Glomerular endothelial cell (primary cell): ENCODE results near the gene B3GNT7. TPM values are rescaled to one million over a fixed set of nuclear protein-coding genes. Genes with fewer than 3 reads are reported as not detected.
"Not testable (repeated sequence)": the region's sequence is repeated elsewhere in the genome, so short reads cannot be mapped to it uniquely, and the experiment has no call there.

Source experiments
- DNase-seq: peaks from one replicate; pipeline ENCODE4 v3.0.0-alpha.2; 2011; ENCODE audit warnings: low read depth, low spot score; ENCODE audit errors: extremely low read depth
- total RNA-seq: library from RNA; depleted of rRNA; stranded (reverse); fragments of >200 nt; gene quantifications from 2 replicates; pipeline ENCODE4 v1.2.3, GENCODE V29; 2015

Gene B3GNT7
- total RNA-seq, 1 donor from 2014 or later, result 1.2 TPM

DNA sequence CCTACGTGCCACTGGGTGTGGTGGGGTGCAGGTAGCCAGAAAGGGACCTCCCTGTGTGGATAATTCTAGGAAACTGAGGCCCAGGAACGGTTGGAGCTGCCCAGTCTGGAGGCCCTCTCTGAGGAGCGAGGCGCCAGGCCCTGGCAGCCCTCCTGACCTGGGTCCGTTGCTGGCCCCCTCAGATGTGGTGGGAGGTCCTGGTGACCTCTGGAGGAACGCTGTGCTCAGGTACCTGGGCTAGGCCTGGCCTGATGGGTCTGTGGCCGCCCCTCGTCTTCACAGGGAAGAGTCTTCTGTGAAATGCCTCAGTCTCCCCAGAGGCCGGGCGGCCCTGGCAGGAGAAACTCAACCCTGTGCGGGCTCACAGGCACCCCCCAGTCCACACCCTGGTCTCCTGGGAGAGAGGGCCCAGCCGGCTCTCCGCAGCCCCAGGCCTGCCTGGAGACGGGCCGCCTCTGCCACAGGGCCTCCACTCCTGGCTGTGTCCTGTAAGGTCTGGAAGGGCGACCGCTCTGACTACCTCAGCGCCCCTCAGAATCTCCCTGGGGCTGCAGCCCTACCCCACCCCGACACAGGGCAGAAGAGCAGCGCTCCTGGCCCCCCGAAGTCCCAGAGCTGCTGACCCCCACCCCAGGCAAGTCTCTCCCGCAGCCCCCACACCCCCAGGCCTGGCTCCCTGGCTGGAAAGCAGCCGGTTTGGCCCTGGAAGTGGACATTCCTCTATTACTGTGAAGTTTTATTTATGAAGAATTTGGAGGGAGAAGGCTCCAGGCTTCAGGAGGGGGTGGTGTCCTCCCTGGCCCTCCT is 3.7 kb downstream of the B3GNT7 start:
- DNase-seq, result no peak

- no peak for DNase-seq
These were observed 4.6 kb downstream of the B3GNT7 start for GRCh38 chr2:231399853-231400680.

GRCh38 chr2:231400681-231401080 is 5.2 kb downstream of the B3GNT7 start:
- not testable (repeated sequence) for DNase-seq

DNA sequence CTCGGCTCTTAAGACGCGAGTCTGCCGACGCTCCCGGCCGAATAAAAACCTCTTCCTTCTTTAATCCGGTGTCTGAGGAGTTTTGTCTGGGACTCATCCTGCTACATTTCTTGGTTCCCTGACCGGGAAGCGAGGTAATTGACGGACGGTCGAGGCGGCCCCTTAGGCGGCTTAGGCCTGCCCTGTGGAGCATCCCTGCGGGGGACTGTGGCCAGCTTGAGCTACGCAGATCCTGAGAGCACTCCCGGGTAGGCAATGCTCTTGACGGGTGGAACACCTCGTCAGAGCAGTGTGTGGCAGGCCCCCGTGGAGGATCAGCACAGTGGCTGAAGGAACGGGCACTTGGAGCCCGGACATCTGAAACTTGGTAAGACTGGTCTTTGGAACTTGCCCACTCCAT is 5.6 kb downstream of the B3GNT7 start:
- not testable (repeated sequence) for DNase-seq

DNA sequence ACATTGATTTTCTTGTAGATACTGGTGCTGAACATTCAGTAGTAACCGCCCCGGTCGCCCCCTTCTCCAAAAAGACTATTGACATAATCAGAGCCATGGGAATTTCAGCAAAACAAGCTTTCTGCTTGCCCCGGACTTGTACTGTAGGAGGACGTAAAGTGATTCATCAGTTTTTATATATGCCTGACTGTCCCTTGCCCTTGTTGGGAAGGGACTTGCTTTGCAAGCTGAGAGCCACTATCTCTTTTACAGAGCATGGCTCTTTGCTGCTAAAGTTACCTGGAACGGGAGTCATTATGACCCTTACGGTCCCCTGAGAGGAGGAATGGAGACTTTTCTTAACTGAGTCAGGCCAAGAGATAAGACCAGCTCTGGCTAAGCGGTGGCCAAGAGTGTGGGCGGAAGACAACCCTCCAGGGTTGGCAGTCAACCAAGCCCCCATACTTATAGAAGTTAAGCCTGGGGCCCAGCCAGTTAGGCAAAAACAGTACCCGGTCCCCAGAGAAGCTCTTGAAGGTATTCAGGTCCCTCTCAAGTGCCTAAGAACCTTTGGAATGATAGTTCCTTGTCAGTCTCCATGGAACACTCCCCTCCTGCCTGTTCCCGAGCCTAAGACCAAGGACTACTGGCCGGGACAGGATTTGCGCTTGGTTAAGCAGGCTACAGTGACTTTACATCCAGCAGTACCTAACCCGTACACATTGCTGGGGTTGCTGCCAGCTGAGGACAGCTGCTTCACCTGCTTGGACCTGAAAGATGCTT is 8.1 kb downstream of the B3GNT7 start:
- not testable (repeated sequence) for DNase-seq

DNA sequence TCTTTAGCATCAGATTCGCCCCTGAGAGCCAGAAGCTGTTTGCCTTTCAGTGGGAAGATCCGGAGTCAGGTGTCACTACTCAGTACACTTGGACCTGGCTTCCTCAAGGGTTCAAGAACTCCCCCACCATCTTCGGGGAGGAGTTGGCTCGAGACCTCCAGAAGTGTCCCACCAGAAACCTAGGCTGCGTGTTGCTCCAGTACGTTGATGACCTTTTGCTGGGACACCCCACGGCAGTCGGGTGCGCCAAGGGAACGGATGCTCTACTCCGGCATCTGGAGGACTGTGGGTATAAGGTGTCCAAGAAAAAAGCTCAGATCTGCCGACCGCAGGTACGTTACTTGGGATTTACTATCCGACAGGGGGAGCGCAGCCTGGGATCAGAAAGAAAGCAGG is 8.7 kb downstream of the B3GNT7 start:
- DNase-seq, result not testable (repeated sequence)

- not testable (repeated sequence) for DNase-seq
These were observed 10.3 kb downstream of the B3GNT7 start for GRCh38 chr2:231405601-231406367.

GRCh38 chr2:231407686-231408085 is 12.2 kb downstream of the B3GNT7 start:
- DNase-seq, result not testable (repeated sequence)

DNA sequence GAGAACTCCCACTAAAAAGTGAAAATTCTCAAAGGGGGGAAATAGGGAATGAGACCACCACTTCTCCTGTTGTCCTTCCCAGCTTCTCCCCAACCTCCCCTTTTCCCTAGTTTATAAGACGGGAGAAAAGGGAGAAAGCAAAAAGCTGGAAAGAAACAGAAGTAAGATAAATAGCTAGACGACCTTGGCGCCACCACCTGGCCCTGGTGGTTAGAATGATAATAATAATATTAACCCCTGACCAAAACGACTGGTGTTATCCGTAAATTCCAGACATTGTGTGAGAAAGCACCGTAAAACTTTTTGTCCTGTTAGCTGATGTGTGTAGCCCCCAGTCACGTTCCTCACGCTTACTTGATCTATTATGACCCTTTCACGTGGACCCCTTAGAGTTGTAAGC is 12.8 kb downstream of the B3GNT7 start:
- not testable (repeated sequence) for DNase-seq

- no peak for DNase-seq
These were observed 14.3 kb downstream of the B3GNT7 start for GRCh38 chr2:231409776-231410175.

- no peak for DNase-seq
These were observed 14.9 kb downstream of the B3GNT7 start for GRCh38 chr2:231410293-231411004.

GRCh38 chr2:231411237-231411636 is 15.7 kb downstream of the B3GNT7 start:
- DNase-seq, result no peak

DNA sequence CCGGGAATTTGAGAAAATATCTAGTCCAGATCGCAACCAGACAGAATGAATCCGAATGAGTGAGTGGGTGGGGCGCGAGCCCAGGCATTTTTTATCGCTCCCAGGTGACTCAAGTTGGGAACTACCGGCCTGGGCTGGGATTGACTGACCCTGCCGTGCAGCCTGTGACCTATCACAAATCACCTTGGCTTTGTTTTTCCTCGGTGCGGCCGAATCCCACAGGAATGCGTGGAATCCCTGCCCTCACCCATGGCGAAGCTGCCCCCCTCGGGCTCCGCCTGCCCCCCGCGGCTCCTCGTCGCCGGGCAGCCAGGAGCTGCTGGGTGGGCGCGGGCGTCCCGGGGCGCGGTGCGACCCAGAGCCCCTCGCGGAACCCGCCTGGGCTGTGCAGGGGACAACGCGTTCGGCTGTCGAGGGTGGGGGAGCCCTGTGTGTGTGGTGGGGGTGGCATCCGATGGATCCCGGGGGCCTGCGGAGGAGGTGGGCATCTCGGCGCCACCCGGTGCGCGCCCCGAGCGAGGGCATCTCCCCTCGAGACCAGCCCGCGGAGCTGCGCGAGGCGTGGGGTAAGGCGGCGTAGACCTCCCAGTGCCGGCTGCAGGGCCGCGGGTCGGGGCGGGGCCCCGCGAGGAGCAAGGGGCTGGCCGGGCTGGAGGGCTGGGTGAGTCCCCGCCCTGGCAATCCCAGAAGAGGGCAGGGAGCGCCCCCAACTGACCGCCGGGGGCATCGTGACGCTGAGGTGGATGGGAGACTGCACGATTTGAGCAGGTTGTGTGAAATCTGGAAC is 16.5 kb downstream of the B3GNT7 start:
- no peak for DNase-seq

- no peak for DNase-seq
These were observed 17.1 kb downstream of the B3GNT7 start for GRCh38 chr2:231412618-231412963.

DNA sequence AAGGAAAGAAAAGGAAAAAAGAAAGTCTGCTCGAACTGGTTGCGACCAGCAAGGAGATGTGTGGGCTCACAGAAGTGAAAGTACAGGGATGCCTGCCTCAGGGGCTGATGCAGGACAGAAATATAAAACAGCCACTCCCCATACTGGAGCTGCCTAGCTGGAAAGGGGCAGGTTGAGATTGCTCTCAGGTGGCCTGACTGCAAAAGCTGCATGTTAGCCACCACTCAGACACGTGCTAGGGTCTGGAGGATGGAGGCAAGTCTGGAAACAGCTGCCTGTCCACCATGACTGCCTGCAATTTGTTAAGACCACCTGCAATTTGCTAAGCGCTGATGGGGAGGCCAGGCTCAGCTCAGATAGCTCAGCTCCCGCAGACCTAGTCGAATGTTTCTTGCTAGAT is 17.9 kb downstream of the B3GNT7 start:
- no peak for DNase-seq

DNA sequence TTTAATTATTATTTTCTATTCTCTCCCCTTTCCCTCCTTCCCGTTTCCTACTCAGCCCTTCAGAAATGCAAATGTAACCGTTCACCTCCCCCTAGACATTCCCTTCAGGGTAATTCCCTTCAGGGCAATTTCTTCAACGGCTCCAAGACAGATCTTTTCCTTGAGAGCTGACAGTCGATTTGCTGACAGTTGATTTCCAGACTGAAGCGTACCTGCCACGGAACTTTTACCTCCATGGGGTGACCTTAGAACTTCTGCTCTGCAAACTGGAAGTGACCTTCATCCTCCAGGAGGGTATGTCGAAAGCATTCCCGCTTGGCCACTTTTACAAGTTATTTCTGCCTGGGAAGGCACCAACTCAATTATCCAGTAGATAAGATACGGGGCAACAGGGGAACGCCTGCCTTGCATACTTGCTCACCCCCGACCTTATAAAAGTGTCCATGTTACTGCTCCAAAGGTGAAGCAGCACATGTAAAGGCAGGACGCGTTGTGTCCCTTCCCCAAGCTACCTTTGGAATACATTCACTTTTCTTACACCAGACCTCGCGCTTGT is 18.5 kb downstream of the B3GNT7 start:
- no peak for DNase-seq

DNA sequence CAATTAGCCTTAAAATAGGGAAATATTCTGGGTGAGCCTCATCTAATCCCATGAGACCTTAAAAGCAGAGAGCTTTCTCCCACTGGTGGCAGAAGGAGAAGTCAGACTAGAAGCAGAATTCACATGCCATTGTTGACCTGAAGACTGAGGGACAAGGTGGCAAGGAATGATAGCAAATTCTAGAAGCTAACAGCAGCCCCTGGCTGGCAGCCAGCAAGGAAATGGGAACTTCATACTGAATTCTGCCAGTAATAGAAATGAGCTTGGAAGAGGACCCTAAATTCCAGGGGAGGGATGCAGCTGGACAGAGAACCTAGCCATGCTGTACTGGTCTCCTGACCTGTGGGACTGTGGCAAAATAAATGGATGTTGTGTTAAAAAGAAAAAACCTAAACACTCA is 19.5 kb downstream of the B3GNT7 start:
- no peak for DNase-seq

GRCh38 chr2:231418820-231419640 is 23.5 kb downstream of the B3GNT7 start:
- DNase-seq, result no peak
